ENCODE data around the gene MRPL51. TPM values are rescaled to one million over a fixed set of nuclear protein-coding genes. Genes with fewer than 3 reads are reported as not detected.

Gene MRPL51
- total and polyA plus RNA-seq, 2 of the 8 experiments (the other 6 are each of a cell fraction or from before 2014, with no cell fraction given), result 119 to 331 TPM

DNA sequence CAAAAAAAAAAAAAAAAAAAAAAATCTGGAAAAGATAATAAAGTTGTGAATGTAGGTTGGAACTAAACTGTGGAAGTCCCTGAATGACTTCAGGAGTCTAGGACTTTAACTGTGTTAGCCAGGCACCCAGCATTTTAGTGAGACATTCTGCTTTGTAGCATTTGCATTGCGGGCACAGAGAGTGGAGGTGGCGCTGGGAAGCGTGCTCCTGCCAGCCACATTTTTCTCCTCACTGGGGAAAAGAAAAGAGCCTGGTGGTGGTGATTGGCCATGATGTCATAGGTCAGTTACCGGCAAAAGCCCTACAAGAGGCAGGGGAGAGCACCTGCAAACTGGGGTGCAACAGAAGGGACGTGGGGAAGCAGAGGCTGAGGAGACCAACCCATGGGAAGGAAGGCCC, 31.6 kb upstream of the MRPL51 start:
- 89% methylated on average over 5 of the region's 5 CpGs; no CpG with 5 or more reads in 1 of the 2 experiments for WGBS, 2 experiments (ENCODE audit: extremely low coverage in 1 of 2, insufficient coverage in 1 of 2, insufficient read length in 1 of 2, insufficient replicate concordance in 2 of 2, low coverage in 1 of 2, low lambda C conversion rate in 2 of 2, missing lambda C conversion rate in 1 of 2)
- peaks cover 69 to 100% (median 92%) of the 10 kb centered on the region in 4 experiments for H3K36me3 ChIP-seq (ENCODE audit: control insufficient read depth in 2 of 4, insufficient read depth in 4 of 4, low read length in 3 of 4)
- no peak overlapping the region for H4K91ac ChIP-seq (replicated peaks; ENCODE audit: insufficient read length, low read length)

More for the DNA sequence above, 31.6 kb upstream of the MRPL51 start:
- Histone ChIP-seq H3K56ac (replicated peaks; ENCODE audit: insufficient read length, low read depth, low read length) (no peak overlapping the region), H4K20me1 (replicated peaks in 1 of 2; ENCODE audit: control insufficient read depth in 1 of 2, insufficient read depth in 2 of 2, low read length in 2 of 2) (peaks cover 5 to 8% of the 10 kb centered on the region in 2 experiments), H3K23me2 (ENCODE audit: low read depth, low read length) (peaks cover 1% of the 10 kb centered on the region; the same call in 1 of the 2 replicates), H3K4me2 (ENCODE audit: insufficient read depth in 1 of 2, low read depth in 2 of 2, low read length in 2 of 2) (no peak overlapping the region), H2BK120ac (replicated peaks; ENCODE audit: low read depth, low read length) (no peak overlapping the region), H3K9ac (replicated peaks in 1 of 4; ENCODE audit: extremely low read depth in 1 of 4, low read depth in 3 of 4, low read length in 3 of 4) (no peak overlapping the region), H2AK5ac (ENCODE audit: low read depth, low read length) (no peak overlapping the region), H2BK20ac (ENCODE audit: low read length) (no peak overlapping the region), H3K9me3 (ENCODE audit: insufficient read depth in 2 of 2, low read depth in 1 of 2, low read length in 1 of 2) (no peaks in the 10 kb centered on the region), H3K14ac (ENCODE audit: insufficient read length) (no peak overlapping the region), H2BK5ac (ENCODE audit: low read depth, low read length) (no peak overlapping the region), H3K79me2 (ENCODE audit: control insufficient read depth in 1 of 2, insufficient read depth in 2 of 2, low read length in 2 of 2) (no peaks in the 10 kb centered on the region), H3K27ac (ENCODE audit: low read depth, low read length) (no peak overlapping the region), H3K18ac (ENCODE audit: extremely low read depth, low read length) (no peak overlapping the region), H2BK12ac (ENCODE audit: low read depth, low read length) (no peak overlapping the region), H2AFZ (ENCODE audit: low read length) (no peak overlapping the region), H2BK15ac (ENCODE audit: low read length) (no peak overlapping the region), H3K4me1 (replicated peaks in 1 of 4; ENCODE audit: control insufficient read depth in 3 of 4, insufficient read depth in 4 of 4, low read length in 3 of 4) (peaks cover 0 to 1% (median 0%) of the 10 kb centered on the region in 4 experiments; a peak in 1 of 7 replicates), H3K4ac (replicated peaks; ENCODE audit: insufficient read length, low read depth, low read length) (no peak overlapping the region), H3K4me3 (ENCODE audit: extremely low read depth in 1 of 4, insufficient read depth in 2 of 4, low read depth in 3 of 4, low read length in 4 of 4) (no peak overlapping the region), H3K23ac (ENCODE audit: insufficient read length) (no peak overlapping the region), H3K27me3 (replicated peaks in 1 of 4; ENCODE audit: control insufficient read depth in 3 of 4, extremely low read depth in 1 of 4, insufficient read depth in 3 of 4, low read length in 3 of 4) (no peaks in the 10 kb centered on the region), H3K79me1 (ENCODE audit: low read depth, low read length) (no peaks in the 10 kb centered on the region), H4K8ac (ENCODE audit: extremely low read depth, insufficient read depth, low read length) (no peak overlapping the region), H4K5ac (ENCODE audit: insufficient read length, low read depth, low read length) (no peak overlapping the region)
- DNase-seq (ENCODE audit: low read depth in 1 of 2, low spot score in 2 of 2) (no peak), FAIRE-seq (no peak)
- ChIA-PET CTCF (ENCODE audit: partially characterized antibody) (interaction anchor here (1.2 kb wide), 1 partner anchor 75 kb away, joined by 4 read pairs; no protein-coding TSS in a partner anchor), POLR2A (ENCODE audit: partially characterized antibody) (interaction anchor here (14.8 kb wide), 1 partner anchor 14 kb away, joined by 188 read pairs; the partner anchor contains the start of gene GAPDH)
- TF ChIP-seq, protein P1, sequence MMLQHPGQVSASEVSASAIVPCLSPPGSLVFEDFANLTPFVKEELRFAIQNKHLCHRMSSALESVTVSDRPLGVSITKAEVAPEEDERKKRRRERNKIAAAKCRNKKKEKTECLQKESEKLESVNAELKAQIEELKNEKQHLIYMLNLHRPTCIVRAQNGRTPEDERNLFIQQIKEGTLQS (IDR thresholded peaks at IDR 0.05; ENCODE audit: insufficient read depth, low read depth, low read length), result no peak
- TF ChIP-seq BCL11A (IDR thresholded peaks at IDR 0.05; ENCODE audit: low read depth in 2 of 2, low read length in 2 of 2) (no peak), MAFK (IDR thresholded peaks at IDR 0.05; ENCODE audit: low read depth, low read length) (no peak), RBBP5 (IDR thresholded peaks at IDR 0.05; ENCODE audit: borderline replicate concordance, low read depth, low read length) (no peak), BRCA1 (IDR thresholded peaks at IDR 0.05; ENCODE audit: low read depth, low read length) (no peak), POLR2A (IDR thresholded peaks at IDR 0.05; ENCODE audit: control extremely low read depth in 1 of 2, low read depth in 2 of 2, low read length in 2 of 2) (no peak), HDAC6 (IDR thresholded peaks at IDR 0.05; ENCODE audit: low read depth, low read length) (no peak), SAP30 (IDR thresholded peaks at IDR 0.05; ENCODE audit: insufficient read depth, insufficient replicate concordance, low read length) (no peak), TAF1 (IDR thresholded peaks at IDR 0.05; ENCODE audit: low read depth, low read length) (no peak), SP1 (IDR thresholded peaks at IDR 0.05; ENCODE audit: low read depth, low read length) (no peak), KDM5A (IDR thresholded peaks at IDR 0.05; ENCODE audit: low read length) (no peak)
- TF ChIP-seq, protein P2, sequence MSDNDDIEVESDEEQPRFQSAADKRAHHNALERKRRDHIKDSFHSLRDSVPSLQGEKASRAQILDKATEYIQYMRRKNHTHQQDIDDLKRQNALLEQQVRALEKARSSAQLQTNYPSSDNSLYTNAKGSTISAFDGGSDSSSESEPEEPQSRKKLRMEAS (IDR thresholded peaks at IDR 0.05), result no peak

Data from H1 (cell line).